NCI-H748 (cell line): ENCODE data around the gene ARL15.

Source experiments
- DNase-seq: peaks from one replicate; lab custom pipeline; 2025; ENCODE audit not compliant: unreplicated experiment; lab: John Stamatoyannopoulos, UW

Gene ARL15

DNA sequence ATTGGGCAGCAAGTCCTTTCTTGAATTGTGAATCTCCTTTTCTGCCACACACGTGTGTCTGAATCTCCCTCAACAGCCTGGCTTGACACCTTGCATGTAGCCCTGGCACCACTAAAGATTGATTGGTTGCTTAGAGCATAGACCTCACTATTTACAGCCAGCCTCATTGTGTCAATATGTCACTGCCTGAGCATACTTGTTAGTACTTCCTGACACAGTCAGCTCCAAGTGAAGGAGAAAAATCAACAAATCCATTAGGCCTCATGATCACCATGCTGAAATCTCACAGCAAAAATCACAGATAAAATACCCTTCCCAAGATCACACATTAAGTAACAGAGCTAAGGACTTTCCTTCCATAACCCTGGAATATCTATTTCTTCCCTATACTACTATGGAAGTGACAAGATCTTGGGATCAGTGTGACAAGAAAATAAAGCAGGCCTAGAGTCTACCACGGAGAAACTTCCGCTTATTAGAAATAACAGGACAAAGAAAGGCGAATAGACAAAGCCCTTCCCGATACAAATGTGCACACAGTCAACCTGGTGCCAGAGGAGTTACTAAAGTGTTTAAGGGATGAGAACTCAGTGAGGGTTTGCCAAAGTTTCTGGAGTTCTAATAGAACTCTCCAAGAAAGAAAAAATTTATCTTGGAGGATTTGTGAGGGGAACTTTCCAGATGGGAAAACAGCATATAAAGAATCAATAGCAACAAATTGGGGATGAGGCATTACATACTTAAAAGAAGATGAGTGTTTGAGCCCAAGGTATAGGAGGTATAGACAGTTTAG, 5.6 kb upstream of the ARL15 start:
- peak; percentile 30 for DNase-seq

GRCh38 chr5:54313311-54314270, 3.2 kb upstream of the ARL15 start:
- DNase-seq: no peak

- no peak for DNase-seq
Measured at GRCh38 chr5:54312499-54312898, 2.1 kb upstream of the ARL15 start.

GRCh38 chr5:54311176-54311677, 854 bp upstream of the ARL15 start:
- peak; percentile 60 for DNase-seq

GRCh38 chr5:54309691-54310432, 511 bp downstream of the ARL15 start:
- DNase-seq: peak; percentile 77

GRCh38 chr5:54309276-54309675, 1.1 kb downstream of the ARL15 start:
- DNase-seq: peak; percentile 41

GRCh38 chr5:54307583-54307982, 2.8 kb downstream of the ARL15 start:
- DNase-seq: no peak

- DNase-seq: no peak
Measured at GRCh38 chr5:54306893-54307292, 3.5 kb downstream of the ARL15 start.

- no peak for DNase-seq
Measured at GRCh38 chr5:54305737-54306136, 4.6 kb downstream of the ARL15 start.

GRCh38 chr5:54304040-54304439, 6.3 kb downstream of the ARL15 start:
- no peak for DNase-seq

- DNase-seq: no peak
Measured at GRCh38 chr5:54302267-54302687, 8.1 kb downstream of the ARL15 start.

- no peak for DNase-seq
Measured at GRCh38 chr5:54301849-54302248, 8.5 kb downstream of the ARL15 start.

DNA sequence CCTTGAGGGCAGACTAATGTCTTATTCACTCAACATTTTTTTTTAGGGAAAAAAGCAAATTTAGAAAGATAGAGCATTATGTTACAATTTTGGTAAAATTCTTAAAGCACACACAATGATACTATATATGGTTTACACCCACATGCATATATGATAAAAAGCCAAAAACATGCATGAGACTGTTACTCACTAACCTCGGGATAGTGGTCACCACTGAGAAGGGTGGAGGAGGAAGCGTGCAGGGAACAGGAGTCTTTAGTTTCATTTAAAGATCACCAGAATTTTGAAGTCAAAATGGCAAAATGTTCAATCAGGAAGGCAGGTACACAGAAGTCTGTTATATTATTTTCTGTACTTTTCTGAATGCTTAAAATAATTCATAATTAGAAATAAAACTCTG, 9.2 kb downstream of the ARL15 start:
- DNase-seq: no peak

DNA sequence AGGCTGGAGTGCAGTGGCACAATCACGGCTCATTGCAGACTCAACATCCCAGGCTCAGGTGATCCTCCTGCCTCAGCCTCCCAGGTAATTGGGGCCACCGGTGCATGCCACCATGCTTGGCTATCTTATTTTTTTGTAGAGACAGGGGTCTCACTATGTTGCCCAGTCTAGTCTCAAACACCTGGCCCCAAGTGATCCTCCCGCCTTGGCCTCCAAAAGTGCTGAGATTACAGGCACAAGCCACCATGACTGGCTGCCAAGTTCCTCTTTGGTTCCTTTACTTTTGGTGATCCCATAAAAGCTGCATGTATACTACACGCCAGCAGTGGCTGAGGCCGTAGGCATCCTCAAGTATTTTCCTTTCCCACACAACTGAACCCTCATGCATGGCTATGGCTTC, 11.4 kb downstream of the ARL15 start:
- DNase-seq: no peak

DNA sequence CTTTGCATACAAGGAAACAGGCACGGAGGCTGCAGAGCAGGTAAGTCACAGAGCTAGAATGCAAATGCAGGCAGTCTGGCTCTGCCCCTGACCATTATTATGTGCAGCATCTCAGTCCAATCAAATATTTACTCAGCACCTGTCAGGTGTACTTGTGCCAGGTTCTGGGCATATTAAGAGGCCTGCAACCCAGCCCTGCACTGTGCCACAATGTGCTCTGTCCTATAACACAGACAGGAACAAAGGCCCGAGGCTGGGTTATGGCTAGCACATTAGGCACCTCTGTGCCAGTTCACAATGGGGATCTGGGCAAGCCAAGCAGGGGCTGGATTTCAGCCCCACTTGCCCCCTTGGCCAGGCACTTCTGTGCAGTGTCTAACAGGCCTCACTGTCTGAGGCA, 14.0 kb downstream of the ARL15 start:
- peak; percentile 54 for DNase-seq

DNA sequence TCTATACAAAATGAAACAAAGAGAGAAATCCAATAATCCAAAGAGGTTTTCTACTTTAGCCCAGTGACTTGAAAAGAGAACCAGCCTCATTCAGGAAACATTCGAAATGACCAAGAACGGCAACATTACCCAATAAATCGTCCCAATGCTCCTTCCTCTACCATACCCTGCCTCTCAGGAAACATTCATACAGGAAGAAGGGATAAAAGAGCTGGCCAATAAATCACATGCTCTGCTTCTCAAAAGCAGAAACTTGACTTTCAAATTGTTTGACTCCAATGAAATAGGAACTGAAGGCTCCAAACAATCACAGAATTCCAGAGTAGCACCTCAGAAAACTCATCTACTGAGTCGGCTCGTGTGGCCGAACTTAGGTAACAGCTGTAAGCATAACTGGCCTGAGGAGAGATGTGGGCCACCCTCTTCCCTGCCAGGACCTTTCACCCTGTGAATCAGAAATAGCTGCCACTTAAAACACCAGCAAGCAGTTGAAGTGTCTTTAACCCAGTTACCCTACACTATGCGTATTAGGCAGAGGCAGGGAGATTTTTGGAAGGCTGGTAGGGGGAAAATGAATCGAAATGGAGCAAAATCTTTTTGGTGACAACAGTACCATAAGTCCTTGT, 14.6 kb downstream of the ARL15 start:
- no peak for DNase-seq

- no peak for DNase-seq
Measured at GRCh38 chr5:54294097-54294667, 16.2 kb downstream of the ARL15 start.

DNA sequence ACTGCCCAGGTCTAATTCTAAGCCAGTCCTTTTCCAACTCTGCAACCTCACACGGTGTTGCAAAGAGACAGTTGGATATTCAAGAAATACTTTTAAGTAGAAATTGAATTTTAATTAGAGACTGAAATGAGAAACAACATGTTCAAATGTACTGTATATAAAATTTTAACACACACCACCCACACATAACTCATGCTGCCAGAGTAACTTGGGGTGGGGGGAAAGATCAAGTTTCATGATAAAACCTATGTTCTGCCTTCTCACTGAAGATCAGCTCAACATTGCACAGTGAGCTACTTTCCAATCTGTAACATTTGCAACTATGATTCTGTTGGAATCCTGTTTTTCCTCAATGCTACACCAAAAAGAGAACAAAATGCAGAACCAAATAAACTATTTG, 17.5 kb downstream of the ARL15 start:
- no peak for DNase-seq

DNA sequence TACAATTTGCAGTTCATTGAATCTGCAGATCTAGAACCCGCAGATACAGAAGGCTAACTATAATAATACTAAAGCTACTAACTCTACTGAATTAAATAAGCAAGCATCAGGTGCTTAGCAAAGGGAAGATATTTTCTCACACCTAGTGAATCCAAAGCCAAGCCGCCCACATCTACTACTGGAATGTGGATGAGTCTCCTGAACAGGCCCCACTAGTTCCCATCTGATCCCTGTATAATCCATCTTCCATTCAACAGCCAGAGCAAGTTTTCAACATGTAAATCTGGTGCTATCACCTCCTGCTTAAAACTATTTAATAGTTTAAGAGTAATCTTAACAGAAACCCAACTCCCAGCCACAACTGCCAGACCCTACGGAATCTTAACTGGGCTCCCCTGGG, 18.9 kb downstream of the ARL15 start:
- DNase-seq: no peak

DNA sequence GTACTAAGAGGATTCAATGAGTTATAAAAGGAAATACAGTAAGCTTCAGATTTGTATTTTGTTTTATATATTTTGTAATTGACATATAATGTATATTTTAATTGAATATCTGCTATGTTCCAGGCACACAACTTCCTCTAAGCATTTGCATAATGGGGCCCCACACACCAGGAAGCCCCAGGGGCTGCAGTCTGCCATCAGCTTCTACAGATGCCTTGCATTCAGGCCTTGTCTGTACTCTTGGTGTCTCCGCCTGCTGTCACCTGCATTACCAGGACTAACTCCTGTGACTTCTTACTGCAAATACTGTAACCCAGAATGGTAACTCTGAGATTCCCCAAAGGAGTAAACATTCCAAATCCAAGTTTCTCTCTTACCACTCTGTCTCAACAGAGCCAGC, 20.6 kb downstream of the ARL15 start:
- no peak for DNase-seq
